Measurements from ENCODE around the gene DUSP6.
"Not testable (repeated sequence)": the region's sequence is repeated elsewhere in the genome, so short reads cannot be mapped to it uniquely, and the experiment has no call there.

The DUSP6 gene

DNA sequence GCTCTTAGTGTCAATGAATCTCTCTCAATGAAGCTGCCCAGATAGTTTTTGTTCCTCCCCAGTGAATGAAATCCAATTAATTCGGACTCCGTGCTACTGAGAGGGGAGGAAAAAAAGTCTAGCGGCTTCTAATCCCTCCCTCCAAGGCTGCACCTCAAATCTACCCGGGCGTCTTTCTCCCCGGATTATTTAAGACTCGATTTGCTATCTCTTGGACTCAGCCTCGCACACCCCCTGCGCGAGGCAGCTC is 134 bp downstream of the DUSP6 start:
- no peak for DNase-seq (ENCODE audit: low read depth in 2 of 2, low spot score in 1 of 2)

DNA sequence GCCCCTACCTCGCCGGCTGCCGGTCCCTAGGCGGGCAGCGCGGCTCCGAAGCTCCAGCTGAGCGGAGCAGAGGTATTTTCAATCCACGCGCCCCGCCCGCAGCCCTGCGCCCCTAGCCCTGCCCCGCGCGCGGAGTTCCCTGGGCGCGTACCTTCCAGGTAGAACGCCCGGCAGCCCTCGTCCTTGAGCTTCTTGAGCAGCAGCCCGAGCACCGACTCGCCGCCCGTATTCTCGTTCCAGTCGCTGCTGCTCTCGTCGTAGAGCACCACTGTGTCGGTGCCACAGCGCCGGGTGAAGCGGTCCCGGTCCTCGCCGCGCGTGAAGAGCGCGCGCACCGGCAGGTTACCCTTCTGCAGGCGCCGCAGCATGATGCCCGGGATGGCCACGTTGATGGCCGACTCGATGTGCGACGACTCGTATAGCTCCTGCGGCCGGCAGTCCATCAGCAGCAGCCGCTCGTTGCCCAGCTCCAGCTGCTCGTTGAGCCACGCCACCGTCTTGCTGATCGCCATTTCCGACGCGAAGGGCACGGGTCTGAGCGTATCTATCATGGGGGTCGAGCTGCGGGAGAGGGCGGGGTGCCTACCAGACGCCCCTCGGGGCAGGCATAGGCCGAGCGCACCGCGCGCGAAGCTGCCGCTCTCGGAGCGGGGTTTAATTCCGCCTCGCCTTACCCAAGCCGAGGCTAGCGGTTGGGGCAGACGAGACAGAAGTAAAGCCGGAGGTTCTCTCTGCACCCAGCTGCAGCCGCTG is 636 bp downstream of the DUSP6 start:
- peak in 1 of 2 donors; percentile 19 for DNase-seq (ENCODE audit: low read depth in 2 of 2, low spot score in 1 of 2)

- no peak for DNase-seq (ENCODE audit: low read depth in 2 of 2, low spot score in 1 of 2)
Measured at GRCh38 chr12:89350630-89351488, 1.4 kb downstream of the DUSP6 start.

DNA sequence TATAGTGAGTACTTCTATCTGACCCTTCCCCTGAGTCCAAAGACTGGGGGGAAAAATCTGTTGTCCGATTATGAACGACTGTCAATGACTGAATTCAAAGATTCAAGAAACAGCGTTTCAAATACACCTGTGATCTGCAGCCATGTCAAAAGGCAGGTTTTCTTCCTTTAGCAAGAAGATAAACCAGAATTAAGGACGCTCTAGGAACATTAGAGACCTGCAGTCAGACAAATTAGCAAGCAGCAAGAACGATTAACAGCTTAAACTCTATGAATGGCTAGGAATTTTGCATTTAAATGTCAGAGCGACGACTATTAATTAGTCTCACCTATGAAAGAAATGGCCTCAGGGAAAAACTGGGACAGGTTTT is 2.1 kb downstream of the DUSP6 start:
- DNase-seq (ENCODE audit: low read depth in 2 of 2, low spot score in 1 of 2), result no peak

- no peak for DNase-seq (ENCODE audit: low read depth in 2 of 2, low spot score in 1 of 2)
Measured at GRCh38 chr12:89349814-89350213, 2.5 kb downstream of the DUSP6 start.

GRCh38 chr12:89348894-89349699 is 3.2 kb downstream of the DUSP6 start:
- no peak for DNase-seq (ENCODE audit: low read depth in 2 of 2, low spot score in 1 of 2)

- no peak for DNase-seq (ENCODE audit: low read depth in 2 of 2, low spot score in 1 of 2)
Measured at GRCh38 chr12:89347325-89347829, 4.9 kb downstream of the DUSP6 start.

DNA sequence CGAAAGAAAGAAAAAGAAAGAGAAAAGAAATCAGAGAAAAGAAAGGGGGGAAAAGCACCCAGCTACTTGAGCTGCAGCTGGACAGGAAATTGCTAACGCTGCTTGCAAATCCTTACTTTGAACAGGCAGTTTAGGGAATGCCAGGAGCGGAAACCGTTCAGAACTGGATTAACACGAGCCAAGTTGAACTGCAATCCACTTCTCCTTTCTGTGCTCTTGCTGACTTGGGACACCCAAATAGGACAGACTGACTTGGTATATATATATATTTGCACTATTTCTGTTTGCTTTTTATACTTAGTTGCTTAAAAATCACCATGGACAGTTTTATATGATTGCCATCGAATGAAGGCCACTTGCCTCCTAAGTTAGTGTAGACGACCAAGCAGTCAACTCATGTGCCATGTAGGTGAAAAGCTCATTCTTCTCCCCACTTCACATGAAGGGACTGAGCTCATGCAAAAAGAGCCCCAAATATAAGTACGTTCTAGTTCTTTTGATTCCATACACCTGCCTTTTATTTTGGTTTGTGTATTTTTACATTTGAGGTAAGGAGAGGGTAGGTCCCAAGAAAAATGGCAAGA is 5.5 kb downstream of the DUSP6 start:
- DNase-seq (ENCODE audit: low read depth in 2 of 2, low spot score in 1 of 2), result no peak

- DNase-seq (ENCODE audit: low read depth in 2 of 2, low spot score in 1 of 2), result no peak
Measured at GRCh38 chr12:89345830-89346740, 6.2 kb downstream of the DUSP6 start.

GRCh38 chr12:89345376-89345775 is 6.9 kb downstream of the DUSP6 start:
- DNase-seq (ENCODE audit: low read depth in 2 of 2, low spot score in 1 of 2), result no peak

GRCh38 chr12:89344862-89345202 is 7.5 kb downstream of the DUSP6 start:
- DNase-seq (ENCODE audit: low read depth in 2 of 2, low spot score in 1 of 2), result no peak

GRCh38 chr12:89344043-89344861 is 8.0 kb downstream of the DUSP6 start:
- no peak for DNase-seq (ENCODE audit: low read depth in 2 of 2, low spot score in 1 of 2)

DNA sequence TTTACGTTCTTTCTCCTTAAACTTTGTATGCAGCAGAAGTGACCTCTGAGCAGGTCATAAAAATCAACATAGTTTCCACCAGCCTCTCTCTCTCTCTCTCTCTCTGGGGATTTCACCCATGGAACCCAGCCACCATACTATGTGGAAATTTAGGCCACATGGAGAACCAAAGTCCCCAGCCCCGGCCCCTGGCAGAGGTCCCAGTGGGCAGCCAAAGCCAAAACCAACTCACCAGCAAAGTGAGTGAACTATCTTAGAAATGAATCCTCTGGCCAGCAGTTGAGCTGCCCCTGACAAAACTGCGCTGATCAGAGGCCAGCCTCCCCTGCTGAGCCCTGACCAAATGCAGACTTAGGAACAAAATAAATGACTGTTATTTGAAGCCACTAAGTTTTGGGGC is 9.2 kb downstream of the DUSP6 start:
- DNase-seq (ENCODE audit: low read depth in 2 of 2, low spot score in 1 of 2), result no peak

GRCh38 chr12:89340861-89341260 is 11.4 kb downstream of the DUSP6 start:
- DNase-seq (ENCODE audit: low read depth in 2 of 2, low spot score in 1 of 2), result no peak

DNA sequence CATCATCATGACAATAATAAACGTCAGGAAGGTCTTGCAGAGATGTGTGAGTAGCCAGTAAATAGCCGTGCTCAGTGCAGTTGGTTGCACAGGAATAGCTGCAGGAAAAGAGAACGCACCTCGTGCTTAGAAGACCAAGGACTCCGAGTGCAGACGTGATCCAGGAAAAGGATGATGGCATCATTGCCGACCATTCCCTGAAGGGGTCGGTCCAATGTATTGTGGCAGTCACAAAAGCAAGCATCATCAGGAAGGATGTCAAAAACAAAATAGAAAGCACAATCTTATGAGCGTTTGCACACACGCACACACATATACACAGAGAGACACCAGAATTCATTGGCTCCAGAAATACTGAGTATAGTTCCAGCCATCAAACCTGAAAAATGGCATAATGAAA is 12.8 kb downstream of the DUSP6 start:
- no peak for DNase-seq (ENCODE audit: low read depth in 2 of 2, low spot score in 1 of 2)

GRCh38 chr12:89337136-89337535 is 15.2 kb downstream of the DUSP6 start:
- DNase-seq (ENCODE audit: low read depth in 2 of 2, low spot score in 1 of 2), result not testable (repeated sequence)

DNA sequence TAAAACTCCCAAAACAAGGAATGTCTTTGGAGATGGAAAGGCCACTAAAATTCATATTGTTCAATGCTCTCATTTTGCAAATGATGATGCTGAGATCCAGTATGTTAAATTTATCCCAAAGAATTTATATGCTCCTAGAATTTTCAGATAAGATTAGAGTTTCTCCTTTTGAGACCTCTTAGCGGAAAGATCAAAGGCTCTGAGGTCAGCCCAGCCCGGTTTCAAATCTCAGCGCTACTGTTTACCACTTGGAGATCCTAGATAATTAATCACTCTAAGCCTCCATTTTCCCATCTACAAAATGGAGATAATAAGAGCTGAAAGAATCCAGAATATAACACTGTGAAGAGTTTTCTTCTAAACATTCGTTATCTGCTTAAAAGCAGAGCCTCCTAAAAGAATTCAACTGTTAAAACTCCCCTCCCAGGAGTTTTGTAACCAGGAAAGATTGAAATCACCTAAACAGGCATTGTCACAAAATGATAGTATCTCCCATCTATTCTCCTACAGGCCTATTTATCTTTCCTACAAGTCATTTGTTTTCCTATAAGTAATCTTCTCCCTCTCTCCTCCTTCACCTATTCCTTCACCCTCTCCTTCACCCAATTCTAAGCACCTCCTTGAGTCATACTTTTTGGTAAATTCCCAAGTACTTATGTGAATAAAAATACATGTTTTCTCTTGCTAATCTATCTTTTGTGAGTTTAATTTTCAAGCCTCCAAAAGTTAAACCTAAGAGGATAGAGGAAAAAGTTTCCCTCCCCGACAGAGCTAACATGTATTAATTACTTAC is 16.7 kb downstream of the DUSP6 start:
- DNase-seq (ENCODE audit: low read depth in 2 of 2, low spot score in 1 of 2), result no peak

DNA sequence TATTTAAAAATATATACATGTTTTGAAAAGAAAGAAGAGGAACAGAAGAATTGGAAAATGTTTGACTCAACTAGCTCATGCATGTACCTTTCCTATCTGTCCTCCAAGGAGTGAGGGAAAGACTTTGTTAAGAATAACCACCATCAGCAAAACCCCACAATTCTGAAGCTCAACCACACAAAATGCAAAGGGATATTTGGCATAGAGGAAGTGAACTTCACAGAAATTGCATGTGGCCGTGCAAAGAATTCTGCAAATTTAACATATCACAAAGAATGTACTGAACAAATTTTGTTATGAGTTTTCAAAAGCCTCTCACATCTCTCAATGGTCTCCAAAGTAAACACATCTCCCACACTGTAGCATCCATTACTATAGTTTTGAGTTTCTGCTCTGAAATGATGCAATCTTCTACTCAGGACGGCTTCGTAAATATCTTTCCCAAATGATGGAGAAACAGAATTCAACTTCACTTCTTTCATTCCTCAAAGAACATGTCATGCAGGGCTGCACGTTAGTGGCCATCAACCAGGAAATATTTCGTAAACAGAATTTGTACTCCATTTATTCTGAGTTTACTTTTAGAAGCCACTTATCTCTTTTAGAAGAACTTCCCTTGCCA is 17.6 kb downstream of the DUSP6 start:
- DNase-seq (ENCODE audit: low read depth in 2 of 2, low spot score in 1 of 2), result no peak
